HG02610 (cell line): Measurements from ENCODE around the gene RTP4.
A peak's percentile ranks its signal among the peaks of the same experiment; 100 is the strongest.
"Not testable (repeated sequence)": the region's sequence is repeated elsewhere in the genome, so short reads cannot be mapped to it uniquely, and the experiment has no call there.

Experiments used
- ATAC-seq: cut with Tn5 transposase; IDR thresholded peaks from one replicate; pipeline ENCODE4 v1.9.1; 2021; ENCODE audit warnings: mild to moderate bottlenecking, moderate library complexity; ENCODE audit not compliant: unreplicated experiment

RTP4 gene

GRCh38 chr3:187367561-187368103, 553 bp upstream of the RTP4 start:
- no peak for ATAC-seq

DNA sequence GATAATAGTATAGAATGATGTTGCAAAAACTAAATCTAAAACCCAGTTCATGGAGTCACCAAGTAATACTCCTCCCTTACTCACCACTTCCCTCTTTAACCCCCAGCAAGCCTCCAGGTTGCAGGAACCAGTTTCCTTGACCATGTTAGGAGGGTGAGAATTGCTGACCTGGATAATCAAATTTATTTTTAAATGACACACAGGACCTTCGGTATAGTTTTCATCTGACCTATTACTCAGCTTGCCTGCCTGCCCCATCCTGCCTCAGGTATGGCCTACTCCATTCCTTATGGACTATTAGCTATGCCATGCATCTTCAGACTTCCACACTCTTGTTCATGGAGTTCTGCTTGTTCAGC, 883 bp downstream of the RTP4 start:
- ATAC-seq: peak; percentile 58

- no peak for ATAC-seq
Measured at GRCh38 chr3:187370051-187370450, 1.9 kb downstream of the RTP4 start.

DNA sequence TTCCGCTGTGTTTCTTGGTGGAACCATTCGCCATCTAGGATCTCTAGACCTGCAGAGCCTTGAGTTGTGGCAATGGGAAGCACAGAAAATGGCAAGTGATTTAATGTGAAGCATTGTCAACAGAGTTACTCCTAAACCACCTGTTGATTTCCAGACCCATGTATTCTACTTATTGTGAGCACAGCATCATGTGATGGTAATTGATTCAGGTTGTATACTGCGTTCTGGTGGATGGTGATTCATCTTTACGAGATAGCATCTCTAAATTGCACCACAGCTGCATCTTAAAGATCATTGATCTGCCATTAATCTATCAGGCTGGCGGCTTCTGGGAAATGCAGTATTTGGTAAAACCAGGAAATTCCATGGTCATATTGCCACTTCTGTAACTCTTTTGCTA, 7.4 kb downstream of the RTP4 start:
- ATAC-seq: no peak

DNA sequence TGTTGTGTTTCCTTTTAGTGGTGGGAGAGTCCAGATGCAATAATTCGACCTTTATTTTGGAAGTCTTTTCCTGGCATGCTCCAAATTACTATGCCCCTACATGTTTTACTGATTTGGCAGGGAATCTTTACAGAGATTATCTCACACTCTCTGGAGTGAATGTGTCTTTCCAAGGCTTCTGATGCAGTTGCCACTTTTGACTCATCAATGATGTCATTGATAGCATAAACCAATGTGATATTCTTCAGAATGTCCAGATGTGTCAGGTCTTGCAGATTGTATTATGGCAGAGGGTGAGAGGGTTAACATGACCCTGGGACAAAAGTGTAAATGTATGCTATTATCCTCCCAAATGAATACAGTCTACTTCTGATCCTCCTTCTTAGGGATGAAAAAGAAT, 9.7 kb downstream of the RTP4 start:
- no peak for ATAC-seq

- no peak for ATAC-seq
Measured at GRCh38 chr3:187382609-187383151, 14.5 kb downstream of the RTP4 start.

- no peak for ATAC-seq
Measured at GRCh38 chr3:187383246-187383645, 15.1 kb downstream of the RTP4 start.

DNA sequence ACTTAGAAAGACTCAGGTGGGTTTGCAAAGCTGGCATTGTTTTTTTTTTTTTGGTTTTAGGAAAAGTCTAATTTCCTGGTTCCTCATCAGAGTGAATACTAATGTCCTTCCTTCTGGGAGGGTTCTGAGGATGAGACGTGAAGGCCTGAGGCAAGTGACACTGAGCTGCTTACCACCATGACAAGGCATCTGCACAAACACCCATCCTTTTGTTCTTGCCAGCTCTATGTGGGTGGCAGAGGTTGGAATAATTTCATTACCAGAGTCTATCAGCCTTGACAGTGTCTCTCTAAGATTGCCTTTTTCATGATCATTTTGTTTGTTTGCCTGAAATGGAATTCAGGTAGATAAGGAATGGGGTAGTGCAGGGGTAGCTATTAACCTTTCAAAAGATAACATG, 17.1 kb downstream of the RTP4 start:
- no peak for ATAC-seq

GRCh38 chr3:187396661-187397060, 28.5 kb downstream of the RTP4 start:
- ATAC-seq: no peak

GRCh38 chr3:187398955-187399354, 30.8 kb downstream of the RTP4 start:
- no peak for ATAC-seq

- ATAC-seq: no peak
Measured at GRCh38 chr3:187400756-187401155, 32.6 kb downstream of the RTP4 start.

- ATAC-seq: no peak
Measured at GRCh38 chr3:187401856-187402255, 33.7 kb downstream of the RTP4 start.

- ATAC-seq: no peak
Measured at GRCh38 chr3:187403768-187404288, 35.6 kb downstream of the RTP4 start.

DNA sequence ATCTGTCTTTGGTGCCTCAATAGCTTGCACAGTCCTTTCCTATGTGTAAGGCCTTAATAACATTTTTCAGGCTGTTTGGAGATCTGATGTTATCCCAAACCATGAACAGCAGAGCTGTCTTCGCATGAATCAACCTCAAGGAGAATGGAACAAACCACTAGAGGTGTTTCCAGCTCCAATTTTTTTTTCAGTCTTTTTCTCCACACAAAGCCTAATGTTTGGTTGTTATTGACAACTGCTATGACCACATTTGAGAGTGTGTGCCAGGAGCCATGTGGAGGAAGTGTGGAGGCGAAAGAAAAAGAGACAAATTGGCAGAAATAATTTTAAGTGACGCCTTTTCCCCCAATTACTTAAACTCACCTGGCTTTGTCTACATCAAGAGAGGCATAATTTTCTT, 38.7 kb downstream of the RTP4 start:
- no peak for ATAC-seq

GRCh38 chr3:187411991-187412781, 44.0 kb downstream of the RTP4 start:
- ATAC-seq: not testable (repeated sequence)
